ENCODE data around the gene ARMC12.

ARMC12 gene

DNA sequence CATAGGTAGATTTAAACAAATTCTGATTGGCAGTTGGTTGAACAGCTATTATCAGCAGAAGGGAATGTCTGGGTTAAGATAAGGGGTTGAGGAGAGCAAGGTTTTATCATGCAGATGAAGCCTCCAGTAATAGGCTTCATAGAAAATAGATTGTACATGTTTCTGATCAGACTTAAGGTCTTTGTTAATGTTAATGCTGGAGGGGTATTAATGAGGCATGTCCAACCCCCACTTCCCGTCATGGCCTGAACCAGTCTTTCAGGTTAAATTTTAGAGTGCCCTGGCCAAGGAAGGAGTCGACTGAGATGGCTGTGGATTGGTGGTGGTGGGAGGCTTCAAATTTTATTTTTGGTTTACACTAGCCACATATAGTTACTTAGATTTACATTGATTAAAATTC, 47.4 kb downstream of the ARMC12 start:
- Mint-ChIP-seq H3K9me3 (no peaks in the 10 kb centered on the region), H3K36me3 (ENCODE audit: low read depth) (no peaks in the 10 kb centered on the region), H3K27ac (no peak overlapping the region), H3K27me3 (peaks cover 52% of the 10 kb centered on the region), H3K4me1 (ENCODE audit: low read depth) (peaks cover 5% of the 10 kb centered on the region), H3K4me3 (no peak overlapping the region)
- intact Hi-C loops (cut with micrococcal nuclease), result no loop called here

DNA sequence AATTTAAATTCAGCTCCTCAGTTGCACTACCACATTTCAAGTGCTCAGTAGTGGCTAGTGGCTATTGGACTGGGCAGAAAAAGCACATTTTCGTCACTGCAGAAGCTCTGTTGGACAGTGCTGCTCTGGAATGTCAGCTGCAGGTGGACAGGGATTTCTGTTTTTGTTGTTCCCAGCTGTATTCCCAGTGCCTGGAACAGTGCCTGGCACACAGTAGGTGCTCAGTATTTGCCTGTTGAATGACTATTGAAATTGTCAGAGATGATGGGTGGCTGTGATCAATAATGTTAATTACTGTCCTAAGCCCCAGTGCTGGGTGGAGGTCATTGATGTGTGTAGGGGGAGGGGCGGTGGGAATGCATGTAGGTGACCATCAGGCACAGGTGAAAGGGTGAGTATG, 49.4 kb downstream of the ARMC12 start:
- H3K4me1 Mint-ChIP-seq (ENCODE audit: low read depth), result peaks cover 5% of the 10 kb centered on the region
- intact Hi-C loops (cut with micrococcal nuclease), result no loop called here
- no peak overlapping the region for H3K27ac Mint-ChIP-seq
- no peak overlapping the region for H3K4me3 Mint-ChIP-seq
- no peaks in the 10 kb centered on the region for H3K9me3 Mint-ChIP-seq
- peaks cover 60% of the 10 kb centered on the region for H3K27me3 Mint-ChIP-seq
- H3K36me3 Mint-ChIP-seq (ENCODE audit: low read depth), result no peaks in the 10 kb centered on the region

DNA sequence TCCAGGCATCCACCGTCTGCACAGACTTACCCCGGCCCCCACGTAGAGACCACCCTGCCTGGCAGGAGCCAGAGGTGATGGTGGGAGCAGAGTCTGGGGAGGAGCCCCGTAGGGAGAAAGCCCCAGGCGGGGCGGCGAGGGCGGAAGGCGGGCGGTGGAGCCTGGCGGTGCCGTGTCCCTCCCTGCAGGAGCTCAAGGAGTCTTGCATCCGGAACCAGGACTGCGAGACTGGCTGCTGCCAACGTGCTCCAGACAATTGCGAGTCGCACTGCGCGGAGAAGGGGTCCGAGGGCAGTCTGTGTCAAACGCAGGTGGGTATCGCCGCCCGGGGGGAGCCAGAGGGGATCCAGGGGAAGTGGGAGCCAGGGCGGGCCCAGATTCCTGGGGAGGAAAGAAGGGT, 50.0 kb downstream of the ARMC12 start:
- intact Hi-C loops (cut with micrococcal nuclease), result loop anchor here (1.0 kb wide), 1 partner anchor 11 kb away; no protein-coding TSS in a partner anchor
- no peaks in the 10 kb centered on the region for H3K36me3 Mint-ChIP-seq (ENCODE audit: low read depth)
- peaks cover 5% of the 10 kb centered on the region for H3K4me1 Mint-ChIP-seq (ENCODE audit: low read depth)
- no peaks in the 10 kb centered on the region for H3K9me3 Mint-ChIP-seq
- no peak overlapping the region for H3K27ac Mint-ChIP-seq
- H3K4me3 Mint-ChIP-seq, result no peak overlapping the region
- peaks cover 60% of the 10 kb centered on the region for H3K27me3 Mint-ChIP-seq

DNA sequence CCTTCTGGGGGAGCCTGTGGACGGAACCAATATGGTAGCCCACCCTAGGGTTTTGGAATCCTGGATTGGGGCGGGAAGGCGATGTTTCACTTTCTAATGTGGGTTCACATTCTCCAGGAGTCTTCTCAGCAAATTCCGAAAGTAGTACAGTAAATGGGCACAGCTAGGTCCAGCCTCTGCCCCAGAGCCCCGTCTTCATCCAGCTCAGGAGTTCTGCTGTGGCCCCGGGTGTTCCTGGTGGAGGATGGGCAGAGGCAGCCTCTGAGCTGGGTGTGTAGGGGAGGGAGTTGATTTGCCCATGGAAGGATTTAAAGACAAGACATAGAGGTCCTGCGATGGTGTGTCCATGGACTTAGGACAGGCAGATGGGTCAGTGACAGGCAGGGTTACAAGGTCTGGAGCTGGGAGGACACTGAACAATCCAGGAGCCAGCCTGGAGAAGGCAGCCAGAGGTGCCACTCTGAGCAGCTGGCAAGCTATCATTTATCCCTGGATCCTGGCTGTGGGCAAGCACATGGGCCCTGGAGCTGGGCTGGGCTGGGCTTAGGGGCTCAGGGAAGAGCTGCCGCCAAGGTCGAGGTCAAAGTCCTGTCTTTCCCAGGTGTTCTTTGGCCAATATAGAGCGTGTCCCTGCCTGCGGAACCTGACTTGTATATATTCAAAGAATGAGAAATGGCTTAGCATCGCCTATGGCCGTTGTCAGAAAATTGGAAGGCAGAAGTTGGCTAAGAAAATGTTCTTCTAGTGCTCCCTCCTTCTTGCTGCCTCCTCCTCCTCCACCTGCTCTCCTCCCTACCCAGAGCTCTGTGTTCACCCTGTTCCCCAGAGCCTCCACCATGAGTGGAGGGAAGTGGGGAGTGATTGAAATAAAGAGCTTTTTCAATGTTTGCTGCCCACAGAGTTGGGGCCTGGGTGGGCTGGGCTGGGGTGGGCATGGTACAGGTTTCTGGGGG, 50.7 kb downstream of the ARMC12 start:
- H3K4me1 Mint-ChIP-seq (ENCODE audit: low read depth), result peaks cover 5% of the 10 kb centered on the region
- no peak overlapping the region for H3K4me3 Mint-ChIP-seq
- H3K36me3 Mint-ChIP-seq (ENCODE audit: low read depth), result no peaks in the 10 kb centered on the region
- H3K27me3 Mint-ChIP-seq, result peaks cover 55% of the 10 kb centered on the region
- H3K27ac Mint-ChIP-seq, result no peak overlapping the region
- intact Hi-C loops (cut with micrococcal nuclease), result loop anchor here (1.0 kb wide), 1 partner anchor 11 kb away; no protein-coding TSS in a partner anchor
- H3K9me3 Mint-ChIP-seq, result no peaks in the 10 kb centered on the region

DNA sequence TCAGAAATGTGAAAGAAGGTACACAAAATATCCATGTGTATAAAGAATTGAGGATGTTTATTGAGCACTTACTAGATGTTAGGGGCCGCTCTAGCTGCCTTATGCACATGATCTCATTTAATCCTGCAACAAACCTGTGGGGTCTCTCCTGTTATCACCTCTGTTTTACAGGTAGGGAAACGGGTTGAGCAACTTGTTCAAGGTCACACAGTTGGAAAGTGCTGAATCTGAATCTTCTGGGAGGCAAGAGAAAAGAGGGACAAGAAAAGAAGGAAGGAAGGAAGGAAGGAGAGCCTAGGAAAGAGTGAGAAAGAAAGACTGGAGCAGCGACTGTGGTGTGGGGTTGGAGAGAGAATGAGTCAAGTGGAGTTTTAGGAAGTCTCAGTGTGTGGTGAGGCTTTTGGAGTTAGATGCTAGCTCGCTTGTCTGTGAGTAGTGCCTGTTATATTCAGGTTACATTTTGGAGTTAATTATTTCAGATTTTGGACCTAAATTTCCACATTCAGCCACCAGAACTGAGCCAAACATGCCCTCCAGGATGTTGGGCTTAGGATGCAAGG, 51.7 kb downstream of the ARMC12 start:
- peaks cover 5% of the 10 kb centered on the region for H3K4me1 Mint-ChIP-seq (ENCODE audit: low read depth)
- no peaks in the 10 kb centered on the region for H3K9me3 Mint-ChIP-seq
- H3K27ac Mint-ChIP-seq, result no peak overlapping the region
- H3K4me3 Mint-ChIP-seq, result no peak overlapping the region
- H3K36me3 Mint-ChIP-seq (ENCODE audit: low read depth), result no peaks in the 10 kb centered on the region
- H3K27me3 Mint-ChIP-seq, result peaks cover 55% of the 10 kb centered on the region
- intact Hi-C loops (cut with micrococcal nuclease), result no loop called here

DNA sequence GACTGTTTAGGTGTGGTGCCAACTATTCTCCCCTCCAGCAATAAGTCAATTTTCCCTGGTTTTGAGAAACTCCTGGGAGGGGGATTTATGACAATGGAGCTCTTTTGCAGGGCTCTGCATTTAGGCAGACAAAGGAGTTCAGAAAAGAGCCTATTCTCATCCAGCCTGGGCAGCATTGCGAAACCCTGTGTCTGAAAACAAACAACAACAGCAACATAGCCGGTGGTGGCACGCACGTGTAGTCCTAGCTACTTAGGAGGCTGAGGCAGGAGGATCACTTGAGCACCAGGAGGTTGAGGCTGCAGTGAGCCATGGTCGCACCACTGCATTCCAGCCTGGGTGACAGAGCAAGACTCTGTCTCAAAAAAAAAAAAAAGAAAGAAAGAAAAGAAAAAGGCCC, 53.9 kb downstream of the ARMC12 start:
- H3K4me1 Mint-ChIP-seq (ENCODE audit: low read depth), result peaks cover 5% of the 10 kb centered on the region
- H3K9me3 Mint-ChIP-seq, result no peaks in the 10 kb centered on the region
- H3K27me3 Mint-ChIP-seq, result peaks cover 45% of the 10 kb centered on the region
- no peak overlapping the region for H3K4me3 Mint-ChIP-seq
- H3K36me3 Mint-ChIP-seq (ENCODE audit: low read depth), result no peaks in the 10 kb centered on the region
- H3K27ac Mint-ChIP-seq, result no peak overlapping the region
- intact Hi-C loops (cut with micrococcal nuclease), result no loop called here

DNA sequence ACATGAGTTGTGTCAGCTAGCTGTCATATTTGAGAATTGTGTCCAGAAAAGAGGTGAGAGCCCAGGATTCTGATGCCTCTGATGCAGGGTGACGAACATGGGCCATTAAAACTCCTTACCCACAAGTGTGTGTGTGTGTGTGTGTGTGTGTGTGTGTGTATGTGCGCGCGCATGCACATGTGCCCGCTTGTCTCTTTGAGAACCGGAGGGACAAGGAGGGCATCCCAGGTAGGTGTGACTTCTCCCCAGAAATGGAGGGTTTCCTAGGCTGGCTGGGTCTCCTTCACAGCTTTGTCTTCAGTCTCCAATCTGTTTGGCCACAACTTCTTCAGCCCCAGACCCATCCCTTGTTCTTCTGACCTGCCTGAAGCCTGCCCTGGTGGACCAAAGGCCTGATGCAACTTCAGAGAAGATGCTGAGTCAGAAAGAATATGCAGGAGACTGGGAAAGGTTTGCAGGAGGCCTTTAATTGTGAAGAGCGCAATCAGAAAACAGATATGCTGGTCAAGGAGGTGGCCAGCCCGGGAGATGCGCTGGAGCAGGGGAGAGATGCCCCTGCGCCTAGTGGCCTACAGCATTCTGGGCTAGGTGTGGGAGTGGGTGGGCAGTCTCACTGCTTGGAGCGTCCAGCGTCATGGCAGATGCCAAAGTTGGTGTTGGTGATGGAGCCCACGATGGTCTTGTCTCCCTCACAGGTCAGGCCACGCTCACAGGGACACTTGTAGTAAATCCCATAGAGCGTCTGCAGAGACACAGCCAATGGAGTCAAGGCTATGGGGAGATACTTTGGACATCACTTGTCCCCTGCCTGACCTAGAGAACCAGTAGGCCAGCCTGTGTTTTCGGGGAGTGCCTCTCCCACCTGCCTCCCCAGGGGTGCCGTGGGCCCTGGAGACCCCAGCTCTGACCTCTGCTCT, 58.0 kb downstream of the ARMC12 start:
- no peak overlapping the region for H3K4me3 Mint-ChIP-seq
- no peaks in the 10 kb centered on the region for H3K36me3 Mint-ChIP-seq (ENCODE audit: low read depth)
- H3K27me3 Mint-ChIP-seq, result peaks cover 8% of the 10 kb centered on the region
- no peak overlapping the region for H3K27ac Mint-ChIP-seq
- H3K9me3 Mint-ChIP-seq, result no peaks in the 10 kb centered on the region
- intact Hi-C loops (cut with micrococcal nuclease), result no loop called here
- H3K4me1 Mint-ChIP-seq (ENCODE audit: low read depth), result no peaks in the 10 kb centered on the region

DNA sequence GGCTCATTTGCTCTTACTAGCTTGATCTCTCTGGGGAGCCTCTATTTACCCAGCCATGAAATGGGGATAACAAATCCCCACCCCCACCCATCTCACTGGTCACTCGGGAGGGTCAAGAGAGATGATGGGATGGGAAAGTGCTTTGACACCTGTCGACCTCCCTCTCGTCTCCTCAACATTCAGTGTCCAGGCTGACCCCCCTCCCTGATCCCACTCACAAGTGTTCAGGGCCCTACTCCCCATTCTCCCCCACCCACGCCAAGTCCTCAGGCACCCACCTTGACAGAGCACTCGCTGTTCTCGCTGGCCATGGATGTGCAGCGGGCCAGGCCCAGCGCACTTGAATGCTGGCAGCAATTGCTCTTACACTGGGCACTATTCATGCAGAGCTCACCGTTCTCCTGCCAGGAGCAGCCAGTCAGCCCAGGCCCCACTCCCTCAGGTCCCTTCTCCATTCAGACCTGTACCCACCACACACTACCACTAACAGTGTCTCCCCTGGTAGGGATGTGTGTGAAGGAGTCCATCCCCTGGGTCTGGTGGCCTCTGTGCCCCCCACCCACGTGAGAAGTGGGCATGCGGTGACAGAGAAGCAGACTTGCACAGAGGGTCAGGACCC, 58.7 kb downstream of the ARMC12 start:
- Mint-ChIP-seq H3K4me1 (ENCODE audit: low read depth) (no peaks in the 10 kb centered on the region), H3K27me3 (peaks cover 3% of the 10 kb centered on the region), H3K4me3 (no peak overlapping the region), H3K36me3 (ENCODE audit: low read depth) (no peaks in the 10 kb centered on the region), H3K27ac (no peak overlapping the region), H3K9me3 (no peaks in the 10 kb centered on the region)
- intact Hi-C loops (cut with micrococcal nuclease), result no loop called here

DNA sequence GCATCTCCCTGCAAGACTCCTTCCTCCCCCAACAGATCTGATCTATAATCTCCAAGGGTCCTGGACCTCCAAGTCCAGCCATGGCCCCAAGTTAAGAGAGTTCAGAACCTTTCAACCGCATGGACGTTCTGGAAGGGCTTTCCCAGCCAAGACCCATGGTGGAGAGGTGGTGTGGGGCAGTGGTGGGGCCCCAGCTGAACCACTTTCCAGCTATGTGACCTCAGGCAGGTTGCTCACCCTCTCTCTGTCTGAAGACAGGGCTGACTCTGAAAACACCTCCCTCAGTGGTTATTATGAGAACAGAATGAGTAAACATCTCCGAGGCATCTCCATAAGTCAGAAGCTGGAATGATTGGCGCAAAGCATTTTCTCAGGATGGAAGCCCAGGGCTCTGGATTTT, 59.4 kb downstream of the ARMC12 start:
- no peaks in the 10 kb centered on the region for H3K27me3 Mint-ChIP-seq
- no peaks in the 10 kb centered on the region for H3K9me3 Mint-ChIP-seq
- H3K36me3 Mint-ChIP-seq (ENCODE audit: low read depth), result no peaks in the 10 kb centered on the region
- no peak overlapping the region for H3K4me3 Mint-ChIP-seq
- intact Hi-C loops (cut with micrococcal nuclease), result no loop called here
- H3K27ac Mint-ChIP-seq, result no peak overlapping the region
- H3K4me1 Mint-ChIP-seq (ENCODE audit: low read depth), result no peaks in the 10 kb centered on the region

DNA sequence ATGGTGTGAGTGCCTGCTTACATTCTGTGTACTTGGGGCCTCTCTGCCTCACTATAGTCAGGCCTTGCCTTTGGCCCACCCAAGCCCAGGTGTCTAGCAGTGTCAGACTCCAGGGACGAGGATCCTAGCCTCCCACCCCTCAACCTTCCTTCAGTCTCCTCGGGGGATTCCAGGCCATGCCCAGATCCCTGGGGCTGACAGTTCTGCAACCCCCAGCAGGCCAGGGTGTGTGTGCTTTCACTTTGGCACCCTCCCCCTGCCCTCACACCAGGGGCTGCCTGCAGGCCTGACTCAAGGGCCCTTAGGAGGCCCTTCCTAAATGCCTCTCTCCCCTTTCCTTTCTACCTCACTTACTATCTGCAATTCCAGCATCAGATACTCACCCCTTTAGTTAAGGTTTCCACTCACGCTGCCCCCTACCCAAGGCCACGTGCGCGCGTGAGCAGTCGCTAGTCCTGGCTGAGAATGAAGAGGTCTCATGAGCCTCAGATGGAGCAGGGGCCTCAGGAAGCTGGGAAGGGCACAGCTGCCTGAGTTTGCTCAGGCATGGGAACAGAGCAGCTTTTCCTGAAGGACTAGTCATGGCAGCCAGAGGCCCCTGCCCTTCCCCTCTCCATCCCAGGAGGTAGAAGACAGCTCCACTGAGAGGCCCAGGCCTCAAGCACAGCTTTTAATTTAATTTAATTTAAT, 61.1 kb downstream of the ARMC12 start:
- Mint-ChIP-seq H3K36me3 (ENCODE audit: low read depth) (no peaks in the 10 kb centered on the region), H3K27ac (no peak overlapping the region), H3K9me3 (no peaks in the 10 kb centered on the region), H3K4me3 (no peak overlapping the region), H3K27me3 (peaks cover 1% of the 10 kb centered on the region), H3K4me1 (ENCODE audit: low read depth) (no peaks in the 10 kb centered on the region)
- intact Hi-C loops (cut with micrococcal nuclease), result loop anchor here (1.0 kb wide), 1 partner anchor 11 kb away; no protein-coding TSS in a partner anchor
